AG04449 (cell line): ENCODE data around the gene PRKCZ.
A peak's percentile ranks its signal among the peaks of the same experiment; 100 is the strongest.

Experiments used
- CTCF ChIA-PET: fragments of 350-600 bp; formaldehyde crosslinking; extraction: SDS; loops from one replicate; lab custom pipeline; 2021; ENCODE audit warnings: antibody characterized with exemption; lab: Yijun Ruan, JAX
- POLR2A ChIA-PET: fragments of 400-600, 350-600 bp; formaldehyde crosslinking; extraction: SDS; loops from one replicate; lab custom pipeline; 2020; ENCODE audit warnings: antibody characterized with exemption, inconsistent platforms; lab: Yijun Ruan, JAX
- DNase-seq: peaks from one replicate; pipeline ENCODE4 v3.0.0-alpha.2; 2010; ENCODE audit warnings: low read depth, low spot score
- H3K4me3 ChIP-seq: 2 replicates; pipeline ENCODE4 v1.5.1; 2011; ENCODE audit warnings: low read depth, mild to moderate bottlenecking, control low read depth, low read length
- TF ChIP-seq, protein P1 (sequence below): IDR thresholded peaks from one replicate; pipeline ENCODE4 v1.5.1; 2011; ENCODE audit warnings: mild to moderate bottlenecking, moderate library complexity, low read length, control low read depth, inconsistent platforms; ENCODE audit not compliant: insufficient read depth; ENCODE audit errors: missing control alignments

PRKCZ gene

DNA sequence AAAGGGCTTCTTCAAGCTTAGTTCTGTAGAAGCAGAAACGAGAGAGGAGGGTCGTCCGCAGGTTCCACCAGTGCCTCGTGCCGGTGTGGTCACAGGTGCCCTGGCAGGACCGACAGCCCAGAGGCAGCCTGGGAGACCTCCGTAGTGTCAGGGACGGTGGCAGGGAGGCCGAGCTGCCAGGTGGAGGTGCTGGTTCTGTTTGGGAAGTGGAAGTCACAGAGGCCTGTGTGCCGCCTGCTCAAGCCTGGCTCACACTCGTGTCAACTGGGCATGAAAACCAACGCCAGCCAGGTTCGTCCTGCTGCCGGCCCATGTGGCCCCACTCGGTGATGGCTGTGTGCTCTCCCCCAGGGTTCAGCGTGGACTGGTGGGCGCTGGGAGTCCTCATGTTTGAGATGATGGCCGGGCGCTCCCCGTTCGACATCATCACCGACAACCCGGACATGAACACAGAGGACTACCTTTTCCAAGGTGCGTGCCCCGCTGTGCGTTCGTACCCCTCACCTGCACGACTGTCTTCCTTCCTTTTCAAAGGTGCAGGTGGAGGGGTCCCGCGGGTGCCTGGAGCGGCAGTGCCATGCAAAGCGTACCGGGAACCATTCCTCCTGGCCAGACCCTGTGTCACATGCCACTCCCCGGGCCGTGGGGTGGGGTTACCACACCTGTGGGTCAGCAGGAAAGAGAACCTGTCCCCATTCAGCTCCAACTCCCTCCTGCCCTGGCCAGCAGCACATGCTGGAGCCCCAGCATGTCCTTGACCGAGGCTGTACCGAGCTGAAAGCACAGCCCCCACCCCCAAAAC, 123.5 kb downstream of the PRKCZ start:
- TF ChIP-seq, protein P1, sequence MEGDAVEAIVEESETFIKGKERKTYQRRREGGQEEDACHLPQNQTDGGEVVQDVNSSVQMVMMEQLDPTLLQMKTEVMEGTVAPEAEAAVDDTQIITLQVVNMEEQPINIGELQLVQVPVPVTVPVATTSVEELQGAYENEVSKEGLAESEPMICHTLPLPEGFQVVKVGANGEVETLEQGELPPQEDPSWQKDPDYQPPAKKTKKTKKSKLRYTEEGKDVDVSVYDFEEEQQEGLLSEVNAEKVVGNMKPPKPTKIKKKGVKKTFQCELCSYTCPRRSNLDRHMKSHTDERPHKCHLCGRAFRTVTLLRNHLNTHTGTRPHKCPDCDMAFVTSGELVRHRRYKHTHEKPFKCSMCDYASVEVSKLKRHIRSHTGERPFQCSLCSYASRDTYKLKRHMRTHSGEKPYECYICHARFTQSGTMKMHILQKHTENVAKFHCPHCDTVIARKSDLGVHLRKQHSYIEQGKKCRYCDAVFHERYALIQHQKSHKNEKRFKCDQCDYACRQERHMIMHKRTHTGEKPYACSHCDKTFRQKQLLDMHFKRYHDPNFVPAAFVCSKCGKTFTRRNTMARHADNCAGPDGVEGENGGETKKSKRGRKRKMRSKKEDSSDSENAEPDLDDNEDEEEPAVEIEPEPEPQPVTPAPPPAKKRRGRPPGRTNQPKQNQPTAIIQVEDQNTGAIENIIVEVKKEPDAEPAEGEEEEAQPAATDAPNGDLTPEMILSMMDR: no peak
- DNase-seq: no peak
- ChIA-PET CTCF (interaction anchor here (0.6 to 5.1 kb wide), 41 partner anchors 10 to 259 kb away, joined by 3 to 56 read pairs (median 5); partner anchors contain the start of genes CALML6, FAAP20, MORN1 and RER1), POLR2A (no interaction called here)
- no peak overlapping the region for H3K4me3 ChIP-seq

DNA sequence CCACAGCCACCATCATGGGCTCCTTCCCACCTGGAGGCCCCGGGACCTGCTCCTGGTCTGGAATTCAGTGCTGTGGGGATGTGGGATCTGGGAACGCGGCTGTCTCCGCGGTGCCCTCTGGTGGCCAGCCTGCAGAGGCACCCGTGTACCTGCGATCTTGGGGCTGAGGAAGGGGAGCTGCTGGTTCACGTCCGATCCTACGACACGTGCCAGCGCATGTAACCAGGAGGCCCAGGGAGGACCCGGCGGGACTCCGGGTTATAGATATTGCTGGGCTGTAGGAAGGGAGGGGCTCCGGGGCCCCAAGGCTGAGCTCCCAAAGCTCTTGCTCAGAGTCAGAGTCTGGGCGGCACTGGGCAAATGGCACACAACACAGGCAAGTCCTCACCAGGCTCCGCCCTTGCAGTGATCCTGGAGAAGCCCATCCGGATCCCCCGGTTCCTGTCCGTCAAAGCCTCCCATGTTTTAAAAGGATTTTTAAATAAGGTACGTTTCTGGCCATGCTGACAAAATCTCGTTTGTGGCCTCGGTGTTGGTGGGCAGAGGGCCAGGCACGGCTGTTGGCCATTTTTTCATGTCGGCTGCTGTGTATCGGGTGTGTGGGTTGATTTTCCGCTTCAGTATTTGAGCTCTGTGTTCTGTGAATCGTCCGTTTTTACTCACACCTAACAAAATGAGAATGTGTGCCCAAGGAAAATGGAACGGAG, 124.3 kb downstream of the PRKCZ start:
- H3K4me3 ChIP-seq: no peak overlapping the region
- DNase-seq: peak; percentile 5
- ChIA-PET CTCF (interaction anchor here (0.7 to 5.1 kb wide), 45 partner anchors 10 to 260 kb away, joined by 3 to 56 read pairs (median 5); partner anchors contain the start of genes CALML6, FAAP20, MORN1 and RER1), POLR2A (no interaction called here)
- TF ChIP-seq, protein P1: peak; percentile 97

DNA sequence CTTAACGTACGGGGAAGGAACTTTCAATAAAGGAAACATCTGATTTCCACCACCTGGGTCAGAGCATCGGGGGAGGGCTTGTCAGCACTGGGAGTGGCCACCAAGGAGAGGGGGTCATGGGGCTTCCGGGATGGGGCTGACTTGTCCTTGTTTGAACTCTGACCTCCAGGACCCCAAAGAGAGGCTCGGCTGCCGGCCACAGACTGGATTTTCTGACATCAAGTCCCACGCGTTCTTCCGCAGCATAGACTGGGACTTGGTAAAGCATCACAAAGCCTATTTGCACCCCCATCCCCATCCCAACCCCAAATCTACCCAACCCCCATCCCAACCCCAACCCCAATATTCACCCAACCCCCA, 124.8 kb downstream of the PRKCZ start:
- TF ChIP-seq, protein P1: no peak
- H3K4me3 ChIP-seq: no peak overlapping the region
- POLR2A ChIA-PET: no interaction called here
- CTCF ChIA-PET: interaction anchor here (0.7 to 5.1 kb wide), 41 partner anchors 8 to 260 kb away, joined by 3 to 56 read pairs (median 5); partner anchors contain the start of genes CALML6, MORN1 and RER1
- DNase-seq: no peak

DNA sequence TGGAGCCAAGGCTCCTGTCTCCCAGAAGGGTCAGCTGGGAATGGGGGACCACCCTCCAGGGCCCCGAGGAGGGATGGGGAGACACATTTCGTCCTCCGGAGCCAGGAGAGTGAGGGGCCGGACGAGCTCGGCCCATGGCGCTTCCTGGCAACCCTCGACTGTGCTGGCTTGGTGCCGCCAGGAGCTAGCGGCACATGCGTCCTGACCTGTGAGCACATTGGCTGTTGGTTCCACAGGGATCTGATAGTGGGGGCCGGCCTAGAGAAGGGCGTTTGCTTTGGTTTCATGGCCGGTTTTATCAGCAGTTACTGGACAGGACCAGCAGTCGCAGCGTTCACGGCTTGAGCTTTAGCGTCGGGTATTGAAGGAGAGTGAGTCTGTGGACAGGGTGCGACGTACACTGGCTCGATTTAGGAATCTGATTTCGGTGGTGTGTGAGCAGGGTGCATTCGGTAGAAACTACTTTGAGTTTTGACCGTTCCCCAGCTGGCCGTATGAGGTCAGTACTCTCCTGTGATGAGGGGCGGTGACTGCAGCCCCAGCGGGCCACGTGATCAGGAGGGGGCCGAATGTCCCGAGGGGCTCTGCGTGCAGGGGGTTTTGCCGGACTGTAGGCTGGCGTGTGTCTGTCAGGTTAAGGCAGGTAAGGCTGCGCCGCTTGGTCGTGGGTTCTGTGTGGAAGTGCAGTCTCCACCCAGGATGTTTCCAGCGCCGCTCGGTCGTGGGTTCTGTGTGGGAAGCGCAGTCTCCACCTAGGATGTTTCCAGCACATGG, 125.7 kb downstream of the PRKCZ start:
- H3K4me3 ChIP-seq: no peak overlapping the region
- no peak for DNase-seq
- ChIA-PET CTCF (interaction anchor here (0.6 to 5.1 kb wide), 12 partner anchors 8 to 205 kb away, joined by 3 to 56 read pairs (median 16); no protein-coding TSS in a partner anchor), POLR2A (no interaction called here)
- TF ChIP-seq, protein P1: no peak

DNA sequence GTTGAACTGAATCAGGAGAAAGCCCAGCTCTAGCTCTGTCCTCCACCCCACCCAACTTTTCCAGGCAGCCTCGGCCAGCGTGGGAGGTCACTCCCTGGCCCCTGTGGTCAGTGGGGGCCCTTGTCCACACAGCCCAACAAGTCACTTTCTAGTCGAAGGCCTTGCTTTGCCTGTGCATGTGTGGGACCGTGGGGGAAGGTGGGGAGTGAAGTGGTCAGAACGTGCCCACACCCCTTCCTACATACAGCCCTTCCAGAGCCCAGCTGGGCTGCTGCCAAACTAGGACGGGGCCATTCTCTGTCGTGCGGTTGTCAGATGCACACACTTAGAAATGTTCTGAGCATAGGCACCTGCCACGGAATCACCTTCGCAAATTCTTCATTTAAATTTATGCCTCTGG, 126.4 kb downstream of the PRKCZ start:
- ChIA-PET POLR2A (no interaction called here), CTCF (interaction anchor here (1.4 to 5.1 kb wide), 5 partner anchors 26 to 204 kb away, joined by 4 to 42 read pairs (median 23); no protein-coding TSS in a partner anchor)
- no peak for DNase-seq
- H3K4me3 ChIP-seq: no peak overlapping the region
- TF ChIP-seq, protein P1: no peak
